GM21723 (cell line): ENCODE results near the gene RRAGD.
A peak's percentile ranks its signal among the peaks of the same experiment; 100 is the strongest.

Experiments
- ATAC-seq: cut with Tn5 transposase; IDR thresholded peaks from one replicate; pipeline ENCODE4 v1.9.1; 2021; ENCODE audit warnings: mild to moderate bottlenecking, moderate library complexity; ENCODE audit not compliant: unreplicated experiment

Gene RRAGD, protein sequence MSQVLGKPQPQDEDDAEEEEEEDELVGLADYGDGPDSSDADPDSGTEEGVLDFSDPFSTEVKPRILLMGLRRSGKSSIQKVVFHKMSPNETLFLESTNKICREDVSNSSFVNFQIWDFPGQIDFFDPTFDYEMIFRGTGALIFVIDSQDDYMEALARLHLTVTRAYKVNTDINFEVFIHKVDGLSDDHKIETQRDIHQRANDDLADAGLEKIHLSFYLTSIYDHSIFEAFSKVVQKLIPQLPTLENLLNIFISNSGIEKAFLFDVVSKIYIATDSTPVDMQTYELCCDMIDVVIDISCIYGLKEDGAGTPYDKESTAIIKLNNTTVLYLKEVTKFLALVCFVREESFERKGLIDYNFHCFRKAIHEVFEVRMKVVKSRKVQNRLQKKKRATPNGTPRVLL

DNA sequence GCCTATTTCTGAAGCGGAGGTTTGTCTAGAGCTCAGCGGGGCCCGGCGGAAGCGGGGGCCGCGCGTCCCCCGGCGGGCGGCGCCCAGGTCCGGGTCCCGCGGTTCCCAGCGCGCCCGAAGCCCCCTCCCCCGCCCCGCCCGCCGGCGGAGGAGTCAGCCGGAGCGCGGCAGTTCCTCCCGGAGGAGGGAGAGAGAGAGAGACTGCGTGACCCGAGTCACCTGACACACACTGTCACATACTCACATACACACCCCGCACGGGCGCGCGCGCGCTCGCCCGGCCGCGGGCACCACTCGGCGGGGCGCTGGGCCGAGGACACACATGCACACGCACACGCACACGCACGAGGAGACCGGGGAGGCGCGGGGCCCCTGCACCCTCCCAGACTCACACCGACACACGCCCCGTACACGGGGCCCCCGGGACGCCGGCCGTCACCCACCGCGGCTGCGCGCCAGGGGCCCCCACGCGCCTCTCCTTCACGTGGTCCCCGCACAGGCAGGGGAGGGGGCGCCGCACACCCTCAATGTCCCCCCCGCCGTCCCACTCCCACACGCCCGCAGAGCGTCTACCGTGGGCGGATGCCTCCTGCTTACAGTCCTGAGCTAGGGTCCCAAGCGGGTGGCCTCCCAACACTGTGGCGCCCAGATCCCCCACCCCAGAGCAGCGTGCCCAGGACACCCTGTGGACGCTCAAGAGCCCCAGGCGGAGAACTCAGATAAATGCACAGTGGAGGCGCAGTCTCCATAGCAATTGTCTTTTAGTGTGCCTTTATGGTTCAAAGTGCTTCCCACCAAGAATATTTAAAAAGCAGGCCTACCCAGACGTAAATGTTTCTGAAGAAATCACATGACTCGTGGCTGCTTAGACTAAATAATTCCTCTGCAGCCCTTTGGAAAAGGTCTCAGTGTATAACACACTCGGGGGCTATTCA, at the start of gene RRAGD:
Gene RRAGD, minus strand, starts transcription at position 203 of the 935 bp plus-strand sequence. CDS start 280 bp downstream, outside the sequence.
- peak; percentile 79 for ATAC-seq

DNA sequence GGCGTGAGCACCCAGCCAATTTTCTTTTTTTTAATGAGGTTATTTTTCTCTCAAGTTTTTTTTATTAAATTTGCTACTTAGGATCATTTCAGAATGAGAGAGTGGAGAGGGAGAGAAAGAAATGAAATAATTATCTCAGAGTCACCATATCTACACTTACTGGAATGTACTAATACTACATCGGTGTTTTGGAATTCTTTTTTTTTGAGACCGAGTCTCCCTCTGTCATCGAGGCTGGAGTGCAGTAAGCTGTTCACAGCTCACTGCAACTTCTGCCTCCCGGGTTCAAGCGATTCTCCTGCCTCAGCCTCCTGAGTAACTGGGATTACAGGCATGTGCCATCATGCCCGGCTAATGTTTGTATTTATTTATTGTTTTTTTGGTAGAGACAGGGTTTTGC, 48.6 kb upstream of the RRAGD start:
- no peak for ATAC-seq

DNA sequence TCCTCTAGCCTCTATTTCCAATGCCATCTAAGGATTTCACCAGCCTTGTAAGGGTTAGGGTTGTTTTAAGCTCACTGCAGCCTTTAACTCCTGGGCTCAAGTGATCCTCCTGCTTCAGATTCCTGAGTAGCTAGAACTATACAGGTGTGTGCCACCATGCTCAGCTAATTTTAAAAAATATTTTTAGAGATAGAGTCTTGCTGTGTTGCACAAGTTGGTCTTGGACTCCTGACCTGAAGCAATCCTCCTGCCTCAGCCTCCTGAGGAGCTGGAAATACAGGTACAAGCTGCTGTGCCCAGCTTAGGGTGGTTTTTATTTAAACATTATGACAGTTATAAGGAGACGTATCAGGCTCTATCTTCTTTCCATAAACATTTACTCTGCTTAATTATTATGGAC, 47.4 kb upstream of the RRAGD start:
- ATAC-seq = no peak

DNA sequence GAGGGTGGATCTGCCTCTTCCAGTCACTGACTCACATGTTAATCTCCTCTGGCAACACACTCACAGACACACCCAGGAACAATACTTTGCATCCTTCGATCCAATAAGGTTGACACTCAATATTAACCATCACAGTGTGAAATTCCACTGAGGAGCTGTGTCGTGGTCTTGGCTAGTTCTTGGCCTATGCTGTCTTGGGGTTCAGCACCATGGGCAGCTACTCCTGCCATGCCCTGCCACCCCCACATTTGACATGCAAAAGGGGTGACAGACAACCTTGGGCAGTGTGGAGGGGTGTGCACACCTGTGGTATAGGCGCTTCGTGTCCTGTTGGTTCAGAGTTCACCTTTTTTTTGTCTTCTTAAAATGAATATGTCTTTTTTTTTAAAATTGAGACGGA, 46.6 kb upstream of the RRAGD start:
- ATAC-seq = no peak

DNA sequence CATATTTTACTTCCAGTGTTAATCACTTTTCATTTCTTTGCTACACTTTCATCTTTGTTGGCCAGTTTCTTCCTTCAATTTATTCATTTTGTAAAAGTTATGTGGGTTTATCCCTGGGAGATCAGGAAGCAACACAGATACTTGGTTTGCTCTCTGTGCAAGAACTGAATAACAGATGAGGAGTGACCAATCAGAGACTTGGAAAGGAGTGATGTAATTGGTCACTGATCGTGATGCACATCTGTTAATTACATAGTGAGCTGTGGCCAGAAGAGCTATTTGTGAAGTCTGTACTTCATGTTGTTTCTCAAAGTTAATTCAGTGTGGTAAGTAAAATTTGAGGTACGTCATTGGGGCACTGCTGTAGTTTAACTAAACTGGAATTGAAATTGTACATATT, 42.2 kb upstream of the RRAGD start:
- ATAC-seq = no peak

DNA sequence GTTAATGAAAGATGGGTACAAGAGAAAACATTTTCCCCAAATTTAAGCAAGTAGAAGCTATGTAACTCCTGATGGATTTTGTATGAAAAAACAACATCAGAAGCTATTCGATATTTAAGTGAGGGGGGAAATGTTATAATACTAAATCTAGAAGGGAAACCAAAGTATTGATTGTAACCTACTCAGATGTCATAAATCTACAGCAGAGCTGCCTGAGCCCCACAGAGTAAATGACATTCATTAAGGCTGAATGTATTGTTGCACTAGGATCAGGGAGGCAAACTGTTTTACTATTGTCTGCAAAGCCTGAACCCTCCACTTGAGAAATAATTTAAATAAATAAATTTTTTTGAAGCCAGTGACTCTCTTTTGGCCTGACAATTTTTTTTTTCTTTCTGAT, 40.2 kb upstream of the RRAGD start:
- ATAC-seq = no peak

DNA sequence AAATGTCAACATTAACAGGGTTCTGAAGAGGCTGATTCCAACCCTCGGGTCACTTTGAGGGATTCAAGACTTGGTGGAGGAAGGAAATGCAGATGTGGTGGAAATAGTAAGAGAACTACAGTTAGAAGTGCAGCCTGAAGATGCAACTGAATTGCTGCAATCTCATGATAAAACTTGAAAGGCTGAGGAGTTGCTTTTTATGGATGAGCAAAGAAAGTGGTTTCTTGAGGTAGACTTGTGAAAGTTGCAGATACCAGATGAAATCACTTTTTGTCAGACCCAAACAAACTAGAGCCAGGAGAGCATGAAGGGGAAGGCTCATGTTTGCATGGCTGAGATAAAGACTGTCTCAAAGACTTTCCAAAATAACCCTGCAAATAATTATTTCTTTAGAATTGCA, 37.1 kb upstream of the RRAGD start:
- ATAC-seq = no peak

DNA sequence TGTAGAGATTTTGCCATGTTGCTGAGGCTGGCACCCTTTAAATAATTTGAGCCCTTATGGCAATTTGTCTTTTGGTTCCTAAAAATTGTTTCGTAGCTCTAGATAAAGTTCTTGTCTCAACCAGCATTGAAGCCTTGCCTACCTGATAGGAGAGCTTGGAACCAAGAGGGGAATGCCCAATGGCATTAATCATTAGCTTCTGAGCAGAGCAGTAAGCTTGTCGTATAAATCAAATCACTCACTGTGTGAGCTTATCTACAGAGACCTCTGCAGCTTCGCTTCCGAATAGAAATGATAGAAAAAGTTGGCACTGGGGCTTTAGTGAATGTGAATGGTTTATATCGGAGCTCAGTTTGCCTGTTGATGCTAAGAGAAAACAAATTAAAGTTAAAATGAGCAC, 31.6 kb upstream of the RRAGD start:
- no peak for ATAC-seq

DNA sequence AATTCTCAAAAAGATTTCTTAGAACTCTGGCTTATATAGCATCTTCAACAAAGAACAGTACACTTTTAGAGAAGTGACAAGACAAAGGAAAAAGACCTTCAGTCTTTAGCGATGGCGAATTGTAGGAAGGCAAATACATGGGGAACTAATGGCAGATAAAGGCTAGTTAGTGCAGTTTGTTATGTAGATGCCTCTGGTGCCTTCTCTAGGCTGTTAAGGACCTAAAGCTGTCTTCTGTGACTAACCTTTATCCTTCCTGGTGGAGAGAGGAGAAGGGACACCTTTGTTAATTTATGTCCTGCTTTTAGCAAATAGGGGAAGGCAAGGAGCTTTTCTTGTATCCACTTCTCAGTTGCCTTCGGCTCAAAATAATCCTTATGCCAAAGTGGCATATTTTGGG, 28.1 kb upstream of the RRAGD start:
- ATAC-seq = no peak

DNA sequence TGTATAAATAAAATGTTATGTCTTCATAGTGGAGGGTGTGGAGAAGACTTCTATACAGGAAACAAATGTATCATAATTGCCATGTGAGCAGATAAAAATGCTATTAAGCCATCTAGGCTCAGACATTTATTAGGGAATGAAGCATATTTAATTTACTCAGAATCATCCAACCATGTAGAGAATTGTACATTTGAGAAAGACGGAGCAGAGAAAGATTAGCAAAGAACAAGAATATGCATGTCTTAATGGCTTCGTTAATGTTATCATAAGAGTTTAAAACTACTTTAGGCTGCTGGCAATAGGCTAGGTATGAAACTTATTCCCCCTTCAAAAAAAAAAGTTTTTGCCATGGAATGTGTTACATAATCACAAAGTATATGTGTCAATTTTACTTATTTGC, 26.9 kb upstream of the RRAGD start:
- ATAC-seq = no peak

DNA sequence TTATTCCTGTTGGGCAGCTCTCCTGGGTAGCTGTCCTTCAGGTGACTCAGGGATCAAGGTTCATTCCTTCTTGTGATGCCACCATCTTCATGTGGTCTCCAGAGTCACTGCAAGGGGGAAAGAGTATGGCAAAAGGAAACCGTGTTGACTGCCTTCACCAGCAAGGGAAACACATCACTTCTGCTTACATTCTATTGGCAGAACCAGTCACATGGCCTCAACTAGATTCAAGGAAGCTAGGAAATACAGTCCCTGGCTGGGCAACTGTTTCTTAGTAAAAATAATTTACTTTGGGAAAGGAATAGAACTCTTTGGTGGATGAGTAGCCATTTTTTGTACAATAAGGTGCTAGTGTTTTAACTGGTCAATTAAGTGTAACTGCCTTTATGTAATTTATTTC, 26.2 kb upstream of the RRAGD start:
- no peak for ATAC-seq

DNA sequence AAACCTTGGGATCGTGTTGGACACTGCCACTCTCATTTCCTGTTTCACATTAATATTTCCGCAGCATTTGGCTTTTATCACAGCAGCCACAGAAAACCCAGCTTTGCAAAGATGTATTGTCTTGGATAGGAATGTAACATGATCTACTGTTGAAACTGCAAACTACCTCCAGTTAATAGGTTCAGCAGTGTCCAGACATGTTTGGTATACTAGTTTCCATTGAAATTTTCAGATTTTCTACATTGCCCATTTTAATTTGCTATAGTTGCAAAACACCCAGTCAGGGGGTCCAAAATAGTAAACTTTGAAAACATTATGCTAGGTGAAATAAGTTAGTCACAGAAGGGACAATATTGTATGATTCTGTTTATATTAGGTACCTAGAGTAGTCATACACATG, 24.2 kb upstream of the RRAGD start:
- ATAC-seq = no peak

DNA sequence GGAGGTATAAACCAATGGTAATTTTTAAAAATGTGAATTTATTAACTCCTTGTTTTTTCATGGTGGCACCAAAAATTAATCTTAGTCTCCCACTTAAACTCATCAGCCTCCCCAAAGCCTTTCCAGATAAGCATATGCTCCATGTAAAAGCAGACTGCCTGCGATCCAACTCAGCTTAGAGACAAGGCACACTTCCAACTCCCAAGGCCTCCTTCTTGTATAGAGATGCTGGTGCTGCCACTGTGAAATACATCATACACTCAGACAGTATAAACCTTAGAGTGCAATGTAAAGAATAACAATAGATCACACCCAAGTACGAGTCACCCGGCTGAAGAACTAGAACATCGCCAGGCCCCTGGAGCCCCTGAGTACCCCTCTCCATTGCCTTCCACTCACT, 22.9 kb upstream of the RRAGD start:
- no peak for ATAC-seq

DNA sequence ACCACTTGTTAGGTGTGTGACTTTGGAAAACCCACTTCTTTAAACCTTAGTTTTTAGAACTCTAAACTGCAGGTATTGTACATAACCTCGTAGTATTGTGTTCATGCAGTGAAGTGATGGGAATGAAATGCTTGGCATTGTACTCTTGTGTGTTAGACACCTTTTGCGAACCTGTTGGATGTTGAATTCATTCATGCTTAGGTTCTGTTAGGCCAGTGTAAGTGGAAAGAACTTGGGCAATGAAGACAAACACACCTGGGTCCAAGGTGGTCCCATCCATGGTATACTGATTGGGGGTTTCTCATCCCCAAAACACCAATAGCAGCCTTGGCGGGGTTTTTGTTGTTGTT, 22.1 kb upstream of the RRAGD start:
- ATAC-seq = no peak

DNA sequence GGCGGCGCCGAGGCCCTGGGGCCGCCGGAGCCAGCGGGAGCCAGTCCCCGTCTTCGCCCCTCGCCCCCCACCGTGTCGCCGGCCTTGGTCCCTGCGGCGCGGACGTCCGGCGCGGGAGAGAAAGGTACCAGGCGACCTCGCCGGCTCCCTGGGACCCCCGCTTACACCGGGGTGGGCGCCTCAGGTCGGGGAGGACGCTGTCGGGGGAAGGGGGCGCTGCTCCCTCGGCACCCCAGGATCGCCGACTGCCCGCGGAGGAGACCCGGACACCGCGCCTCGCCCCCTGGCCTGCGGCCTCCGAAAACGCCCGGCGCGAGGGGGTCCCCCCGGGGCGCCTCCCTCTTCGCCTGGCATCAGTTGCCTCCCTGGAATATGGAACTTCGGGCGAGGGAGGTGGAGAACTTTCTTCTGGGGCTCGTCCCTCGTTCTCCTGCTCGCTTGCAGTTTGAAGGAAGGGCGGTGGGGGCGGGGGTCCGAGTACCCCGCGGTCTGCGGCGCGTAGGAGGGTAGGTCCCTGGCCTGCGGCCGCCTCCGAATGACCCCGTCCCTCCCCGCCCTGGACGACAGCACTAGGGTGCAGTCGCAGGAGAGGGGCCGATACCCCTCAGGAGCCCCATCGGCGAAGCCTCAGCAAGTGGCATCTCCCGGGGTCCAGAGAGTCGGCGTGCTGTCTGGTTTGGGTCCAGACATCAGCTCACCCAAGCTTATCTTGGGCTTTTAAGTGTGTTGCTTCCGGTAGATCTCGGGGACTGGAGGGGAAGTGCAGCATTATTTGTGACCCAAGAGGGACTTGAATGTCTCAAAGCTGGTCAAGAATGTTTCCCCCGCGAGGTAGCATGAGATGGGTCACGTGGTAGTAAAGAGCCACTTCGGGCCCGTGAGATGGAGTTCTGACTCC, 21.4 kb upstream of the RRAGD start:
- peak; percentile 53 for ATAC-seq

DNA sequence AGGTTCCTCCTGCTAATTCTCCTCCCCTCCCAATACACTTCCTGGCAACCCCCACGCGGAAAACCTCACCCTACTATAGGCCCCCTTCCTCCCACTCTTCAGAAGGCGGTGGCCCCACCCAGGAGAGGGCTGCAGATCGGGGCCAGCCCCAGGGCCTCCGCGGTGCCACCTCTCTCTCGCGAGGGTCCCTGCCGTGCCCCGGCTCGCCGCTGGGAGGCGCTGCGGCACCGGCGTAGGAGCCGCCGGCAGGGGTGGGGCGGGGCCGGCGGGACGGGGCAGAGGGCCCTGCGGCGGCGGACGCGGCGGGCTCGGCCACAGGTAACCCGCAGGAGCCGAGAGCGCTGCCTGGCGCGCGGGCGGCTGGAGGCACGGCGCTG, 20.8 kb upstream of the RRAGD start, which contains the start of gene ANKRD6:
Gene ANKRD6, plus strand, starts transcription at position 278 of the 377 bp plus-strand sequence. CDS start 133,825 bp downstream, outside the sequence.
- ATAC-seq = peak; percentile 93

DNA sequence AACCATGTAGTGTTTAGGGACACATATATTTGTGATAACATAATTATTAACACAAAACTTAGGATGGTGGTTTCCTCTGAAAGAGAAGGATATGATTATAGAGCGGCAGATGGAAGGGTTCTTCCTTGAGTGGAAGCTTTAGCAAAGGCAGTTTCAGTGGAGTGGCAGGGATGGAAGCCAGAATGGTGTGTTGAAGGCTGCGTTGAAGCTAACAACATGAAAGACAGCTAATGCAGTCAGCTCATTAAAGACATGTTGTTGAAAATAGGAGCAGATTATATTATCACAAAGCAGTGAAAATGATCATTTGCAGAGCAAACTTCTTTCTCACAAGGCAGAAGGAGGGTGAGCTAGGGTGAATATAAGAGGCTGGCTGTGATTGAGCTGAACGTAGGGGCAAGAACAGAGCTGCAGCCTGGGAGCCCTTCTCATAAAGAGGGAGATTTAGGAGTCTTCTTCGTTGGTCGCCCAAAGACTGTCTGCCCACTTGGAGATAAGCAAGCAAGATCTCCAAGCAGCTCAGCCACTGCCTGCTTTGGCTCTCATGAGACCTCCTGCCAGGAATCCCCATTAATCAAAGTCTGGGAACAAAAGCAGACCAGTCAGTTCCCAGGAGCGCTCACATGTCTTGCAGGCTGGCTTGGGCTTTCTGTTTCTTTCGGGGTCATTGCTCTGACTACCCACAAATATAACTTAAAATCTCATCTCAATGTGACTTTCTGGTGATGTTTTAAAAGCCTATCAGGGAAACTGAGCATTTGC, 18.3 kb upstream of the RRAGD start:
- no peak for ATAC-seq

DNA sequence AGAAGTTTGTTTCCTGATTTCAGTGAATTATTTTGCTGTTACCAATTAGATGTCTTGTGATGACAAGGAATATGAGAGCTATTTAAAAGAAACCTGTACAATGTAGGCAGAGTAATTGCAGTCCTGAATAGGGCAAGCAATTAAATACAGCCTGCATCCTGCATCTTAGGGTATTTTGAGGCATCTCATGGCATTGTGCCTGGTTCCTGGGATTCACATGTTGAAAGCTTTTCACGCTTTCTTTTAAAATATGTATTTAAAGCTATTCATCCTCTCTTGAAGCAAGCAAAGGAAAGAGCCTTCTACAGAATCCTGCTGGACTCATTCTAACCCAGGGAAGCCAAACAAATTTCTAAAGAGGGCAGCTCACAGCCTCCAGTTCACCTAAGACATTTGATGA, 4.7 kb upstream of the RRAGD start:
- no peak for ATAC-seq

DNA sequence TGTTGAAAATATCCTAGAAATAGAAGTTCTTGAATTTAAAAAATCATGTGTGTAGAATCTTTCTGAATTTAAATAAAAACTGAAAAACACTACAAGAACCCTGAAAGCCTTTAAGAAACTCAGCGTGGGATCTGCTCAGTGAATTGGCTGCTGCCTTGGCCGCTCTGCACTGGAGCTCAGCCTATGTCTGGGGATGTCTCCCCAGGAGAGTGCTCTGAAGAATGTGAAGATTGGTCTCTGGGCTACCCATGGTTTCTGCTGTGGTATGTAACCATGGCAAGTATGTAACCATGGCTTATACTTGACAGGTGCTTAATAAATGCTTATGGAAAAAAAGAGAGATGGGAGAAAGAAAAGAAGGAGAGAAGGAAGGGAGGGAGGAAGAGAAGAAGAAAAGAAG, 3.1 kb upstream of the RRAGD start:
- ATAC-seq = no peak

DNA sequence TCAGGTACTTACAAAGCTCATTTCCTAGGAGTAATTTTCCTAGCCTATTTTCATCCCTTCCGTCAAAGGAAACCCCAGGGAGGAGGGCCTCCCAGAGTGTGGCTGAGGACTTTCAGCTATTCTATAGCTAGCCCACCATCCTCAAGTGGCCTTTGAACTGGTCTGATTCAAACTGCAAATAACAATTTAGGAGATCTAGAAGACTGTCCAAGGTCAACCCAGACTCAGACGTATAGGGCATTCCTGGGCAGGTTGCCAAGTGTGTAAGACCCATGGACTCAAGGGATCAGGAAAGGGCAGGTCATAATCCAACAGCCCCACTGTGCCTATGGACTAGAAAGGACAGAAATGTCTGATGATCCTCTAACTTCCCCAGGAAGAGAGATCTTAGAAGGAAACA, 2.1 kb upstream of the RRAGD start:
- no peak for ATAC-seq
